ENCODE measurements around the gene ACAD10. TPM values are rescaled to one million over a fixed set of nuclear protein-coding genes. Genes with fewer than 3 reads are reported as not detected.
A peak's percentile ranks its signal among the peaks of the same experiment; 100 is the strongest.

ACAD10 gene
- total RNA-seq (2013; cell fraction: nucleolus; rRNA removed): 110 and 121 TPM in 2 replicates
- total RNA-seq (2014; rRNA removed) (16.7 and 18.2 TPM in 2 replicates), total RNA-seq (2014; rRNA removed; fragmentation: Illumina TruSeq; extraction: Trizol) (12.0 and 14.1 TPM in 2 replicates), total RNA-seq (2021) (20.4 and 21.5 TPM in 2 replicates), polyA plus RNA-seq (2011; rRNA removed) (11.5 and 19.5 TPM in 2 replicates), polyA plus RNA-seq (2014; fragmentation: Illumina TruSeq; extraction: Trizol) (16.8 and 19.1 TPM in 2 replicates), polyA plus RNA-seq (2014; fragmentation: Nextera tagmentation; extraction: Ambion mirVana) (1 to 10 TPM; 2.9 to 3.4 TPM), polyA plus RNA-seq (2014; rRNA removed) (16.0 and 18.7 TPM in 2 replicates), polyA plus RNA-seq (2016; fragmentation: Nextera tagmentation; extraction: Ambion mirVana) (10 to 100 TPM; 15.3 to 21.9 TPM), polyA minus RNA-seq (2011; rRNA and poly(A)+ RNA removed) (26.4 and 42.0 TPM in 2 replicates), Bru-seq, nascent RNA (percentile 60 among the genes with signal in this experiment), BruChase-seq, experiment 1, labeled RNA remaining after a 6-hour chase (percentile 60 among the genes with signal in this experiment), BruChase-seq, experiment 2, labeled RNA remaining after a 2-hour chase (percentile 57 among the genes with signal in this experiment)
- polyA plus RNA-seq (2011; ENCODE audit: low read depth): 17.6 TPM
- polyA plus RNA-seq (2011; cell fraction: cytosol; rRNA removed): 14.9 and 19.2 TPM in 2 replicates
- polyA plus RNA-seq (2011; cell fraction: nucleus; rRNA removed): 99.9 and 123 TPM in 2 replicates
- polyA plus RNA-seq (2012): 15.0 and 17.9 TPM in 2 replicates
- polyA minus RNA-seq (2011; cell fraction: cytosol; rRNA and poly(A)+ RNA removed): 6.4 and 9.6 TPM in 2 replicates
- polyA minus RNA-seq (2011; cell fraction: nucleus; rRNA and poly(A)+ RNA removed): 33.4 and 39.3 TPM in 2 replicates
- long read RNA-seq, experiment 1, partial matches to known transcripts: 0 of 2 reads
- long read RNA-seq, experiment 1, other reads (novel, unspliced or antisense): 1 of 2 reads
- long read RNA-seq, experiment 2, partial matches to known transcripts: 2 of 8 reads
- long read RNA-seq, experiment 2, other reads (novel, unspliced or antisense): 4 of 8 reads

DNA sequence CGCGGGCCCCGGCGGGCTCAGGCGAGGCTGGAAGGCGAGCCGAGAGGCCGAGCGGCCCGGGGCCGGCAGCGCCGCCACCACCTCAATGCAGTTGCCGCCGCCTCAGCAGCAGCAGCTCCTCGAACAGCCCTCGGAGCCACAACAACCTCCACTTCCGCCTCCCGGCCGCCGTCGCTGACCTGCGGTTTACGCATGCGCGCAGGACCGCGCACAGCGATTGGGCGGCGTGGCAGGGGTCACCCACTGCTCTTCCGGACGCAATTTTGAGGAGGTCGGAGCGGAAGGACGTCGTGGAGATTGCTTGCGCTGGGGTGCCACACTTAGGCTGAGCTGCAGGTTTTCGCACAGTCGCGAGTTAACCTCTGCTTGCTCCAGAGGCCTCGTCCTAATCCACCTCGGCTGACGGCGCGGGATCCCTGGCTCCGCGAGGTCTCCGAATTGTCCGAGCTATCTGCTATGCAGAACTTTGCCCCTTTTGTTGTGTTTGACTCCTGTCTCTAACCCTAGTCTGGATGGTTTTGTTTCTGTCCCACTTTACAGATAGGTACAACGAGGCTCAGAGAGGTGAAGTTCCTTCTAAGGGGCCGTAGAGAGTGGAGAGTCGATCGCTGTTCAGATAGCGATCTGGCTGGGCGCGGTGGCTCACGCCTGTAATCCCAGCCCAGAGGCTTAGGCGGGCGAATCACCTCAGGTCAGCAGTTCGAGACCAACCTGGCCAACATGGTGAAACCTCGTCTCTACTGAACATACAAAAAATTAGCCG lies at the start of gene ACAD10, which contains the start of gene BRAP:
ACAD10 (plus strand) TSS at position 243 of the 763 bp plus-strand sequence. CDS start 6,657 bp downstream, outside the sequence.
BRAP (minus strand) TSS at position 146 of the 763 bp plus-strand sequence. CDS start 164 bp downstream, outside the sequence.
- ATAC-seq: peak; percentile 98
- H3K36me3 ChIP-seq (ENCODE audit: control insufficient read depth in 2 of 2, insufficient read depth in 2 of 2, low read length in 1 of 2): peaks cover 2 to 7% of the 10 kb centered on the region in 2 experiments; a peak in 2 of 4 replicates
- ChIA-PET SMC1A (ENCODE audit: uncharacterized antibody, unreplicated experiment) (interaction anchor here (0.6 to 2.6 kb wide), 6 partner anchors 56 to 289 kb away, joined by 3 to 12 read pairs (median 4); no protein-coding TSS in a partner anchor), POLR2A (interaction anchor here (1.0 to 1.7 kb wide), 3 partner anchors 12 to 127 kb away, joined by 3 to 4 read pairs (median 4); no protein-coding TSS in a partner anchor), RAD21 (ENCODE audit: unreplicated experiment) (interaction anchor here (0.7 to 2.0 kb wide), 8 partner anchors 12 to 290 kb away, joined by 3 to 10 read pairs (median 3); partner anchors contain the start of gene ATXN2), CTCF (interaction anchor here (0.6 to 3.7 kb wide), 11 partner anchors 11 to 290 kb away, joined by 3 to 19 read pairs (median 3); no protein-coding TSS in a partner anchor)
- peak; percentile 89 for DNase-seq (ENCODE audit: low read depth, low spot score)
- peak within 1 kb of the TSS; percentile 78 for H3K9ac ChIP-seq (ENCODE audit: control insufficient read depth, insufficient read depth, low read length)
- under 1% methylated on average over 59 of the region's 63 CpGs for WGBS (ENCODE audit: insufficient coverage, insufficient replicate concordance, low lambda C conversion rate, missing lambda C conversion rate)
- intact Hi-C loops (cut with micrococcal nuclease; ENCODE audit: unreplicated experiment) (loop anchor here (2.0 to 10.0 kb wide), 2 partner anchors 127 to 291 kb away; no protein-coding TSS in a partner anchor), in situ Hi-C loops (cut with MboI) (loop anchor here (5.0 kb wide), 1 partner anchor 126 kb away; no protein-coding TSS in a partner anchor)
- peak; percentile 92 for FAIRE-seq
- no peaks in the 10 kb centered on the region for H3K27me3 ChIP-seq (replicated peaks in 1 of 2; ENCODE audit: control insufficient read depth in 2 of 2, insufficient read depth in 2 of 2, low read length in 1 of 2)
- H3K27ac ChIP-seq (ENCODE audit: control insufficient read depth, insufficient read depth): peak within 1 kb of the TSS; percentile 63
- BruUV-seq (replicated peaks): TSS peak; percentile 94
- H3K79me2 ChIP-seq (ENCODE audit: control insufficient read depth, insufficient read depth, low read length): peaks cover 43% of the 10 kb centered on the region
- H3K4me3 ChIP-seq: peak within 1 kb of the TSS; percentile 99
- H3K4me1 ChIP-seq (ENCODE audit: control insufficient read depth, insufficient read depth, low read length): peaks cover 8% of the 10 kb centered on the region
- H3K4me2 ChIP-seq (ENCODE audit: control insufficient read depth, insufficient read depth): peak within 1 kb of the TSS; percentile 100
- no peaks in the 10 kb centered on the region for H4K20me1 ChIP-seq (ENCODE audit: control insufficient read depth, insufficient read depth)
- peak within 1 kb of the TSS; percentile 53 for H2AFZ ChIP-seq (ENCODE audit: control insufficient read depth, low read depth, low read length)
- no peaks in the 10 kb centered on the region for H3K9me3 ChIP-seq (replicated peaks; ENCODE audit: control insufficient read depth, insufficient read depth, low read length)
- no peak for TF ChIP-seq PAX8 (IDR thresholded peaks at IDR 0.05)
- TF ChIP-seq ZNF207 (IDR thresholded peaks at IDR 0.05; ENCODE audit: borderline replicate concordance): peak; percentile 65; the same call in 1 of the 2 replicates
- no peak for TF ChIP-seq HDAC2 (IDR thresholded peaks at IDR 0.05)
- no peak for TF ChIP-seq RBBP5 (conservative IDR thresholded peaks at IDR 0.05)
- no peak for TF ChIP-seq ZZZ3 (IDR thresholded peaks at IDR 0.05; ENCODE audit: control insufficient read depth, insufficient read length, low read depth)
- TF ChIP-seq RCOR1 (conservative IDR thresholded peaks at IDR 0.05; ENCODE audit: low read depth, low read length): no peak
- TF ChIP-seq, protein P1, sequence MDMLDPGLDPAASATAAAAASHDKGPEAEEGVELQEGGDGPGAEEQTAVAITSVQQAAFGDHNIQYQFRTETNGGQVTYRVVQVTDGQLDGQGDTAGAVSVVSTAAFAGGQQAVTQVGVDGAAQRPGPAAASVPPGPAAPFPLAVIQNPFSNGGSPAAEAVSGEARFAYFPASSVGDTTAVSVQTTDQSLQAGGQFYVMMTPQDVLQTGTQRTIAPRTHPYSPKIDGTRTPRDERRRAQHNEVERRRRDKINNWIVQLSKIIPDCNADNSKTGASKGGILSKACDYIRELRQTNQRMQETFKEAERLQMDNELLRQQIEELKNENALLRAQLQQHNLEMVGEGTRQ (IDR thresholded peaks at IDR 0.05; ENCODE audit: borderline replicate concordance, low read depth, low read length): no peak
- TF ChIP-seq, protein P2, sequence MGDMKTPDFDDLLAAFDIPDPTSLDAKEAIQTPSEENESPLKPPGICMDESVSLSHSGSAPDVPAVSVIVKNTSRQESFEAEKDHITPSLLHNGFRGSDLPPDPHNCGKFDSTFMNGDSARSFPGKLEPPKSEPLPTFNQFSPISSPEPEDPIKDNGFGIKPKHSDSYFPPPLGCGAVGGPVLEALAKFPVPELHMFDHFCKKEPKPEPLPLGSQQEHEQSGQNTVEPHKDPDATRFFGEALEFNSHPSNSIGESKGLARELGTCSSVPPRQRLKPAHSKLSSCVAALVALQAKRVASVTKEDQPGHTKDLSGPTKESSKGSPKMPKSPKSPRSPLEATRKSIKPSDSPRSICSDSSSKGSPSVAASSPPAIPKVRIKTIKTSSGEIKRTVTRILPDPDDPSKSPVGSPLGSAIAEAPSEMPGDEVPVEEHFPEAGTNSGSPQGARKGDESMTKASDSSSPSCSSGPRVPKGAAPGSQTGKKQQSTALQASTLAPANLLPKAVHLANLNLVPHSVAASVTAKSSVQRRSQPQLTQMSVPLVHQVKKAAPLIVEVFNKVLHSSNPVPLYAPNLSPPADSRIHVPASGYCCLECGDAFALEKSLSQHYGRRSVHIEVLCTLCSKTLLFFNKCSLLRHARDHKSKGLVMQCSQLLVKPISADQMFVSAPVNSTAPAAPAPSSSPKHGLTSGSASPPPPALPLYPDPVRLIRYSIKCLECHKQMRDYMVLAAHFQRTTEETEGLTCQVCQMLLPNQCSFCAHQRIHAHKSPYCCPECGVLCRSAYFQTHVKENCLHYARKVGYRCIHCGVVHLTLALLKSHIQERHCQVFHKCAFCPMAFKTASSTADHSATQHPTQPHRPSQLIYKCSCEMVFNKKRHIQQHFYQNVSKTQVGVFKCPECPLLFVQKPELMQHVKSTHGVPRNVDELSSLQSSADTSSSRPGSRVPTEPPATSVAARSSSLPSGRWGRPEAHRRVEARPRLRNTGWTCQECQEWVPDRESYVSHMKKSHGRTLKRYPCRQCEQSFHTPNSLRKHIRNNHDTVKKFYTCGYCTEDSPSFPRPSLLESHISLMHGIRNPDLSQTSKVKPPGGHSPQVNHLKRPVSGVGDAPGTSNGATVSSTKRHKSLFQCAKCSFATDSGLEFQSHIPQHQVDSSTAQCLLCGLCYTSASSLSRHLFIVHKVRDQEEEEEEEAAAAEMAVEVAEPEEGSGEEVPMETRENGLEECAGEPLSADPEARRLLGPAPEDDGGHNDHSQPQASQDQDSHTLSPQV (IDR thresholded peaks at IDR 0.05): 0 out of 2 replicates have a peak, but pooled peaks have one; percentile 51
- no peak for TF ChIP-seq STAT1 (conservative IDR thresholded peaks at IDR 0.05)
- TF ChIP-seq EZH2 (IDR thresholded peaks at IDR 0.05; ENCODE audit: borderline replicate concordance, control insufficient read depth, low read depth, low read length): no peak
